SU-DHL-6 (cell line): ENCODE measurements around the gene ARHGAP30.

Experiments
- H2AFZ ChIP-seq: fragments of 200-600 bp; sonication (generic); 2 replicates; pipeline ENCODE4 v1.6.1; 2014; ENCODE audit warnings: low read depth, mild to moderate bottlenecking, moderate library complexity, mixed read lengths, antibody characterized with exemption, low read length; ENCODE audit not compliant: severe bottlenecking
- H3F3A ChIP-seq: fragments of 200-600 bp; shearing (Covaris generic); 2 replicates; pipeline ENCODE4 v1.6.0; 2016; ENCODE audit warnings: antibody characterized with exemption, mild to moderate bottlenecking; ENCODE audit not compliant: insufficient read depth
- H3K27ac ChIP-seq: fragments of 200-600 bp; sonication (generic); 2 replicates; pipeline ENCODE4 v1.5.1; 2016; ENCODE audit warnings: low read depth, mild to moderate bottlenecking, low read length, moderate library complexity, mixed read lengths
- H3K27me3 ChIP-seq: fragments of 200-600 bp; sonication (generic), shearing (Covaris generic); 2 replicates; pipeline ENCODE4 v1.6.0; 2014; ENCODE audit warnings: mild to moderate bottlenecking, low read length
- H3K36me3 ChIP-seq: fragments of 200-600 bp; sonication (generic); 2 replicates; pipeline ENCODE4 v1.6.1; 2014; ENCODE audit warnings: mild to moderate bottlenecking, low read length, mixed read lengths
- H3K4me2 ChIP-seq: fragments of 300-600, 200-600 bp; shearing (Covaris generic), sonication (generic); 2 replicates; pipeline ENCODE4 v1.6.0; 2014; ENCODE audit warnings: low read length, low read depth, mild to moderate bottlenecking; ENCODE audit not compliant: poor library complexity, severe bottlenecking
- H3K4me3 ChIP-seq: fragments of 200-600 bp; sonication (generic); 2 replicates; pipeline ENCODE4 v1.5.1; 2014; ENCODE audit warnings: antibody characterized with exemption, low read length, mild to moderate bottlenecking, mixed read lengths; ENCODE audit not compliant: insufficient read depth, poor library complexity, severe bottlenecking
- H3K79me2 ChIP-seq: fragments of 200-600 bp; sonication (generic); 2 replicates; pipeline ENCODE4 v1.6.1; 2014; ENCODE audit warnings: mild to moderate bottlenecking, low read length, moderate library complexity; ENCODE audit not compliant: insufficient read depth
- H3K9ac ChIP-seq: fragments of 200-600 bp; sonication (generic); 2 replicates; pipeline ENCODE4 v1.7.0; 2014; ENCODE audit warnings: mild to moderate bottlenecking, low read length
- H3K9me2 ChIP-seq: fragments of 200-600 bp; sonication (generic); replicated peaks from 2 replicates; pipeline ENCODE4 v1.6.1; 2014; ENCODE audit warnings: low read length; ENCODE audit not compliant: insufficient read depth
- H3K9me3 ChIP-seq: fragments of 200-600 bp; sonication (generic); 2 replicates; pipeline ENCODE4 v1.6.1; 2014; ENCODE audit warnings: low read length, mixed read lengths; ENCODE audit not compliant: insufficient read depth
- H4K20me1 ChIP-seq: fragments of 200-600 bp; sonication (generic); 2 replicates; pipeline ENCODE4 v1.6.1; 2014; ENCODE audit warnings: low read depth, mild to moderate bottlenecking, antibody characterized with exemption, low read length, moderate library complexity, mixed read lengths
- CTCF ChIP-seq: fragments of 200-600 bp; sonication (generic); IDR thresholded peaks from one replicate; pipeline ENCODE4 v1.5.1; 2017; ENCODE audit warnings: antibody characterized with exemption, mild to moderate bottlenecking, low read length, moderate library complexity; ENCODE audit not compliant: insufficient read depth, poor library complexity, severe bottlenecking
- EZH2phosphoT487 ChIP-seq: fragments of 200-600 bp; sonication (generic), shearing (Covaris generic); conservative IDR thresholded peaks from 2 replicates; pipeline ENCODE4 v1.6.1; 2018; ENCODE audit warnings: mild to moderate bottlenecking, antibody characterized with exemption, low read length, moderate library complexity, mixed read lengths

The ARHGAP30 gene

GRCh38 chr1:161096530-161096929, 26.8 kb upstream of the ARHGAP30 start:
- H3K9me2 ChIP-seq = no peaks in the 10 kb centered on the region
- H3K27me3 ChIP-seq = no peaks in the 10 kb centered on the region
- no peak overlapping the region for H3K4me3 ChIP-seq
- no peak overlapping the region for H2AFZ ChIP-seq
- H3F3A ChIP-seq = no peaks in the 10 kb centered on the region
- H3K27ac ChIP-seq = no peak overlapping the region
- H3K9me3 ChIP-seq = no peaks in the 10 kb centered on the region
- H3K9ac ChIP-seq = no peak overlapping the region
- no peak overlapping the region for H3K4me2 ChIP-seq
- 0 out of 2 replicates have a peak, but pooled peaks cover 3% of the 10 kb centered on the region for H3K36me3 ChIP-seq
- TF ChIP-seq CTCF (no peak), EZH2phosphoT487 (no peak)
- H4K20me1 ChIP-seq = no peaks in the 10 kb centered on the region
- no peaks in the 10 kb centered on the region for H3K79me2 ChIP-seq

- Histone ChIP-seq H3K9me2 (no peaks in the 10 kb centered on the region), H3K79me2 (no peaks in the 10 kb centered on the region), H3K4me3 (no peak overlapping the region), H3K36me3 (0 out of 2 replicates have a peak, but pooled peaks cover 3% of the 10 kb centered on the region), H3K27me3 (no peaks in the 10 kb centered on the region), H3K9ac (no peak overlapping the region), H2AFZ (no peak overlapping the region), H3K27ac (no peak overlapping the region), H4K20me1 (no peaks in the 10 kb centered on the region), H3F3A (no peaks in the 10 kb centered on the region), H3K9me3 (no peaks in the 10 kb centered on the region), H3K4me2 (no peak overlapping the region)
- TF ChIP-seq CTCF (no peak), EZH2phosphoT487 (no peak)
Observed at GRCh38 chr1:161096015-161096414, 26.3 kb upstream of the ARHGAP30 start.

- Histone ChIP-seq H3K9me2 (no peaks in the 10 kb centered on the region), H3K27ac (no peak overlapping the region), H3F3A (no peaks in the 10 kb centered on the region), H3K36me3 (no peaks in the 10 kb centered on the region), H3K9me3 (no peaks in the 10 kb centered on the region), H3K9ac (no peak overlapping the region), H3K79me2 (no peaks in the 10 kb centered on the region), H3K4me3 (no peak overlapping the region), H4K20me1 (no peaks in the 10 kb centered on the region), H2AFZ (no peak overlapping the region), H3K27me3 (no peaks in the 10 kb centered on the region), H3K4me2 (no peak overlapping the region)
- TF ChIP-seq EZH2phosphoT487 = no peak
- TF ChIP-seq CTCF = no peak
Observed at GRCh38 chr1:161095230-161095629, 25.5 kb upstream of the ARHGAP30 start.
